HCT116 (cell line): ENCODE results near the gene NPLOC4. TPM values are rescaled to one million over a fixed set of nuclear protein-coding genes. Genes with fewer than 3 reads are reported as not detected.

ENCODE experiments used
- ATAC-seq: fragments of 200-7000 bp; cut with Tn5 transposase; 2 replicates; pipeline ENCODE4 v1.9.1; 2020; ENCODE audit warnings: mild to moderate bottlenecking, moderate library complexity
- BruUV-seq: library from RNA; stranded (reverse); fragments of 400-500 nt; replicated peaks from 2 replicates; lab custom pipeline; 2021; lab: Mats Ljungman, UMichigan
- CTCF ChIA-PET: fragments of 300-600 bp; sonication (Branson Sonifier 250); formaldehyde crosslinking; loops from one replicate; lab custom pipeline; 2021; ENCODE audit warnings: antibody characterized with exemption; lab: Charles Lee
- POLR2A ChIA-PET: fragments of 300-600, 350-600 bp; sonication (Branson Sonifier 250); formaldehyde crosslinking; loops from one replicate; lab custom pipeline; 2021; ENCODE audit warnings: antibody characterized with exemption; lab: Charles Lee
- RAD21 ChIA-PET, 2 experiments: fragments of 300-600 bp; sonication (Branson Sonifier 250); formaldehyde crosslinking; loops; one replicate each; lab custom pipeline; 2023; ENCODE audit warnings: low total read pairs in 2 of 2; ENCODE audit not compliant: uncharacterized antibody in 2 of 2, unreplicated experiment in 2 of 2, low non-redundant PET in 1 of 2; lab: Charles Lee
- DNase-seq: peaks from one replicate; pipeline ENCODE4 v3.0.0-alpha.2; 2010; ENCODE audit warnings: low read depth, low spot score
- H2AFZ ChIP-seq: fragments of 200-600 bp; shearing (Covaris generic), sonication (generic); 2 replicates; pipeline ENCODE4 v1.6.1; 2017; ENCODE audit warnings: low read depth, mixed run types, mixed read lengths, antibody characterized with exemption, low read length; ENCODE audit not compliant: poor library complexity, severe bottlenecking
- H3K27ac ChIP-seq: 2 replicates; pipeline ENCODE4 v1.5.1; 2012; ENCODE audit warnings: low read depth, low read length
- H3K27me3 ChIP-seq: fragments of 200-600 bp; sonication (generic); 2 replicates; pipeline ENCODE4 v1.6.1; 2016; ENCODE audit warnings: mixed run types, low read length, mixed read lengths; ENCODE audit not compliant: insufficient read depth
- H3K36me3 ChIP-seq, 2 experiments: fragments of 200-500 bp in 1 of 2; fragments of 200-600 bp in 1 of 2; sonication (Bioruptor generic) in 1 of 2; sonication (generic) in 1 of 2; 2 replicates each; pipeline versions ENCODE4 v1.5.1 to v1.6.1; 2014 to 2016; ENCODE audit warnings: low read length in 2 of 2, inconsistent platforms in 1 of 2, mixed read lengths in 1 of 2, mixed run types in 1 of 2; ENCODE audit not compliant: insufficient read depth in 2 of 2, control insufficient read depth in 1 of 2
- H3K4me1 ChIP-seq, 2 experiments: fragments of 200-600 bp in 1 of 2; sonication (generic) in 1 of 2; 2 replicates each; pipeline versions ENCODE4 v1.5.1 to v1.6.1; 2012 to 2017; ENCODE audit warnings: low read length in 2 of 2, inconsistent platforms in 1 of 2, mild to moderate bottlenecking in 1 of 2, mixed read lengths in 1 of 2, mixed run types in 1 of 2, moderate library complexity in 1 of 2; ENCODE audit not compliant: insufficient read depth in 2 of 2, control insufficient read depth in 1 of 2
- H3K4me2 ChIP-seq: fragments of 200-600 bp; sonication (generic); 2 replicates; pipeline ENCODE4 v1.6.1; 2017; ENCODE audit warnings: mixed run types, low read length, mixed read lengths
- H3K4me3 ChIP-seq, 2 experiments: fragments of 200-600 bp in 1 of 2; sonication (generic) in 1 of 2; replicated peaks in 1 of 2; 2 replicates each; pipeline ENCODE4 v1.5.1; 2011 to 2016; ENCODE audit warnings: low read length in 2 of 2, control low read depth in 1 of 2, low read depth in 1 of 2, mild to moderate bottlenecking in 1 of 2, mixed read lengths in 1 of 2, mixed run types in 1 of 2
- H3K79me2 ChIP-seq: fragments of 200-600 bp; sonication (generic); 2 replicates; pipeline ENCODE4 v1.6.1; 2017; ENCODE audit warnings: mild to moderate bottlenecking, mixed run types, low read length, moderate library complexity, mixed read lengths; ENCODE audit not compliant: insufficient read depth
- H3K9ac ChIP-seq: fragments of 200-600 bp; sonication (generic); 2 replicates; pipeline ENCODE4 v1.6.1; 2016; ENCODE audit warnings: low read length, mixed read lengths
- H3K9me2 ChIP-seq: fragments of 200-600 bp; sonication (generic), shearing (Covaris generic); 2 replicates; pipeline ENCODE4 v1.6.1; 2017; ENCODE audit warnings: mixed run types, mild to moderate bottlenecking, moderate library complexity; ENCODE audit not compliant: insufficient read depth
- H3K9me3 ChIP-seq, 2 experiments: fragments of 200-500 bp in 1 of 2; fragments of 200-600 bp in 1 of 2; sonication (Bioruptor generic) in 1 of 2; sonication (generic) in 1 of 2; 2 replicates each; pipeline ENCODE4 v1.6.1; 2014 to 2017; ENCODE audit warnings: low read length in 2 of 2, mixed read lengths in 2 of 2, inconsistent platforms in 1 of 2, low read depth in 1 of 2, mild to moderate bottlenecking in 1 of 2, mixed run types in 1 of 2, moderate library complexity in 1 of 2; ENCODE audit not compliant: control insufficient read depth in 1 of 2, insufficient read depth in 1 of 2
- H4K20me1 ChIP-seq: fragments of 200-600 bp; sonication (generic), shearing (Covaris generic); 2 replicates; pipeline ENCODE4 v1.6.1; 2017; ENCODE audit warnings: mixed run types, mild to moderate bottlenecking, moderate library complexity; ENCODE audit not compliant: insufficient read depth
- CEBPB ChIP-seq: IDR thresholded peaks from 2 replicates; pipeline ENCODE4 v1.6.1; 2012; ENCODE audit warnings: low read depth
- EGR1 ChIP-seq: IDR thresholded peaks from 2 replicates; pipeline ENCODE4 v1.6.1; 2012; ENCODE audit warnings: low read depth
- ELF1 ChIP-seq: IDR thresholded peaks from 2 replicates; pipeline ENCODE4 v1.6.1; 2012; ENCODE audit warnings: low read depth, borderline replicate concordance
- FOSL1 ChIP-seq: IDR thresholded peaks from 2 replicates; pipeline ENCODE4 v1.6.1; 2012; ENCODE audit warnings: low read depth
- JUND ChIP-seq: IDR thresholded peaks from 2 replicates; pipeline ENCODE4 v1.6.1; 2012
- POLR2AphosphoS5 ChIP-seq: IDR thresholded peaks from 2 replicates; pipeline ENCODE4 v1.6.1; 2011; ENCODE audit warnings: mild to moderate bottlenecking, low read depth, low read length, moderate library complexity
- RAD21 ChIP-seq: IDR thresholded peaks from 2 replicates; pipeline ENCODE4 v1.6.1; 2012; ENCODE audit warnings: low read depth, mild to moderate bottlenecking
- TCF7L2 ChIP-seq: IDR thresholded peaks from 2 replicates; pipeline ENCODE4 v1.7.0; 2011; ENCODE audit warnings: borderline replicate concordance, inconsistent platforms; ENCODE audit not compliant: insufficient read depth, insufficient read length; ENCODE audit errors: extremely low read depth
- intact Hi-C: fragments of 100-400 bp; cut with micrococcal nuclease; formaldehyde crosslinking; loops from 2 replicates; pipeline ENCODE4 v1.10.0; 2022
- total RNA-seq: library from RNA; stranded (reverse); gene quantifications from one replicate; pipeline ENCODE4 v1.2.1, GENCODE V29; 2021; ENCODE audit not compliant: unreplicated experiment
- TF ChIP-seq, protein P1 (sequence below): IDR thresholded peaks from 2 replicates; pipeline ENCODE4 v1.6.1; 2012

Gene NPLOC4
- total RNA-seq, 1 experiment from 2014 or later: 137 TPM

GRCh38 chr17:81651692-81652091 lies 14.8 kb upstream of the NPLOC4 start:
- Histone ChIP-seq H3K4me1 (peaks cover 7 to 19% of the 10 kb centered on the region in 2 experiments; a peak in 3 of 4 replicates), H3K9ac (no peak overlapping the region), H3K36me3 (no peaks in the 10 kb centered on the region), H3K27ac (no peak overlapping the region; the same call in 1 of the 2 replicates), H2AFZ (no peak overlapping the region), H3K4me2 (peak overlapping the region; percentile 49), H3K79me2 (no peaks in the 10 kb centered on the region), H3K27me3 (no peaks in the 10 kb centered on the region), H3K9me2 (no peaks in the 10 kb centered on the region), H3K4me3 (no peak overlapping the region), H4K20me1 (no peaks in the 10 kb centered on the region), H3K9me3 (peaks cover 0 to 5% of the 10 kb centered on the region in 2 experiments; a peak in 1 of 4 replicates)
- ChIA-PET CTCF (no interaction called here), POLR2A (no interaction called here), RAD21 (no interaction called here)
- ATAC-seq: peak; percentile 78
- no peak for DNase-seq
- intact Hi-C loops: no loop called here
- TF ChIP-seq FOSL1: no peak
- TF ChIP-seq CEBPB: no peak
- TF ChIP-seq EGR1: no peak
- no peak for TF ChIP-seq TCF7L2
- no peak for TF ChIP-seq POLR2AphosphoS5
- TF ChIP-seq RAD21: no peak
- no TSS peak for BruUV-seq

- Histone ChIP-seq H3K9ac (no peak overlapping the region), H3K4me2 (no peak overlapping the region), H3K4me3 (no peak overlapping the region), H3K27ac (no peak overlapping the region; the same call in 1 of the 2 replicates), H3K4me1 (peaks cover 7 to 19% of the 10 kb centered on the region in 2 experiments; a peak in 3 of 4 replicates), H3K27me3 (no peaks in the 10 kb centered on the region), H3K79me2 (no peaks in the 10 kb centered on the region), H3K9me3 (peaks cover 0 to 5% of the 10 kb centered on the region in 2 experiments; a peak in 1 of 4 replicates), H3K36me3 (no peaks in the 10 kb centered on the region), H4K20me1 (no peaks in the 10 kb centered on the region), H2AFZ (no peak overlapping the region)
- intact Hi-C loops: no loop called here
- ChIA-PET CTCF (no interaction called here), POLR2A (no interaction called here), RAD21 (no interaction called here)
- no peak for ATAC-seq
- no TSS peak for BruUV-seq
- no peak for DNase-seq
- TF ChIP-seq POLR2AphosphoS5: no peak
- no peak for TF ChIP-seq ELF1
- TF ChIP-seq JUND: no peak
- no peak for TF ChIP-seq RAD21
- no peak for TF ChIP-seq TCF7L2
- no peak for TF ChIP-seq CEBPB
- no peak for TF ChIP-seq FOSL1
- TF ChIP-seq, protein P1, sequence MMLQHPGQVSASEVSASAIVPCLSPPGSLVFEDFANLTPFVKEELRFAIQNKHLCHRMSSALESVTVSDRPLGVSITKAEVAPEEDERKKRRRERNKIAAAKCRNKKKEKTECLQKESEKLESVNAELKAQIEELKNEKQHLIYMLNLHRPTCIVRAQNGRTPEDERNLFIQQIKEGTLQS: no peak
- TF ChIP-seq, all 23 proteins: peak for 0
- no peaks in the 10 kb centered on the region for H3K9me2 ChIP-seq
Measured at GRCh38 chr17:81650951-81651350, 14.0 kb upstream of the NPLOC4 start.
